GM19463 (cell line): ENCODE data around the gene HERC3.
"Not testable (repeated sequence)": the region's sequence is repeated elsewhere in the genome, so short reads cannot be mapped to it uniquely, and the experiment has no call there.

Experiments used
- ATAC-seq: cut with Tn5 transposase; IDR thresholded peaks from one replicate; pipeline ENCODE4 v1.9.1; 2021; ENCODE audit warnings: mild to moderate bottlenecking, moderate library complexity; ENCODE audit not compliant: unreplicated experiment

The HERC3 gene

DNA sequence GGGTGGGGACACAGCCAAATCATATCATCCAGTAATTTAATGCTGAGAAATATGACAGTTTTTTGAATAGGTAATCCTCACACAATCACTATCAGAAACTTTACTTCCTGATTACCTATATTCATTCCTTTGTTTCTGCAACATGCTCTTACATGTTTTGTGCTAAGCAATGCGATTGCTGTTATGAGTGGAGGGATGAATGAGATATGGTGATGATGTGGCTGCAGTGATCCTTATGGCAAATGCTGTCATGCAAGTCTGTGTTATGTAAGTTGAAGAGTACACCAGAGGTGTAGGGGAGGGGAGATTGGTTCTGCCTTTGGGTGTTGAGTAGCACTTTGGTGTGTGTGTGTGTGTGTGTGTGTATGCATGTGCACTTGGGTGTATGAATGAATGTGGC is 14.6 kb downstream of the HERC3 start:
- ATAC-seq = no peak

DNA sequence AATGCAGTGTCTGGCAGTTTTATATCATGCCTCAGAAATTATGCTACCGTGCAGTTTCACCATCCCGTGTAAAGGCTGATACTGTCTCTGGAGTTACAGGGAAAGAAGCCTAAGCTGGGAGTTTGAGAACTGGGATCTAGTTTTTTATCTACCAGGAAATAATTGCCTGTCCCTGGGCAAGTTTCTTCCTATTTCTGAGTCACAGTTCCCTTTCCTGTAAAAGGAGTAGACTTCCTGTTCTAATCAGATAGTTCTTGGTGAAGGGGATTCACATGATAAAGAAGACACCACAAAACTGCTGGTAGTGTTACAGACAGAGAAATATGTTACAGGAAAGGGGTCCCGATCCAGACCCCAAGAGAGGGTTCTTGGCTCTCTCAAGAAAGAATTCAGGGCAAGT is 17.1 kb downstream of the HERC3 start:
- no peak for ATAC-seq

DNA sequence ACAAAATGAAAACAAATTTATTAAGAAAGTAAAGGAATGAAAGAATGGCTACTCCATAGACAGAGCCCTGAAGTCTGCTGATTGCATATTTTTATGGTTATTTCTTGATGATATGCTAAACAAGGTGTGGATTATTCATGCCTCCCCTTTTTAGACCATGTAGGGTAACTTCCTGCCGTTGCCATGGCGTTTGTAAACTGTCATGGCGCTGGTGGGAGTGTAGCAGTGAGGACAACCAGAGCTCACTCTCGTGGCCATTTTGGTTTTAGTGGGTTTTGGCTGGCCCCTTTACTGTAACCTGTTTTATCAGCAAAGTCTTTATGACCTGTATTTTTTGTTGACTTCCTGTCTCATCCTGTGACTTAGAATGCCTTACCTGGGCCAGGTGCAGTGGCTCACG is 17.5 kb downstream of the HERC3 start:
- ATAC-seq = not testable (repeated sequence)

DNA sequence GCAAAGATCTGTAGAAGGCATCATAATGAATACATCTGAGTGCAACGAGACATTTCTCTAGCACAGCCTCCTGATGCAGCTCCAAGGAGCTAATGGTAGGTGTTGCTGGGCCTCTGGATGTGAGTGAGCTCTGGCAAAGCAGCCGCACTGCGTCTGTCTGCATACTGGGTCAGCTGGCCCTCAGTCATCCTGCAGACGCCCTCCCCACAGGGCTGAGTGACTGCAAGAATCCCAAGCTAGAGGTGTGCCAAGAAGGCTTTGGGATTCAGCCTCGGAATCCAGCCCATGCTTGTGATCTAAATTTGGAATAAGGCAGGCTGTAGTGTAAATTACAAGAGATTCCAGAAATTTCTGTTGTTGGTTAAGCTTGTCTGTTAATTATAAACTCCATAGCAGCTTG is 18.5 kb downstream of the HERC3 start:
- no peak for ATAC-seq

DNA sequence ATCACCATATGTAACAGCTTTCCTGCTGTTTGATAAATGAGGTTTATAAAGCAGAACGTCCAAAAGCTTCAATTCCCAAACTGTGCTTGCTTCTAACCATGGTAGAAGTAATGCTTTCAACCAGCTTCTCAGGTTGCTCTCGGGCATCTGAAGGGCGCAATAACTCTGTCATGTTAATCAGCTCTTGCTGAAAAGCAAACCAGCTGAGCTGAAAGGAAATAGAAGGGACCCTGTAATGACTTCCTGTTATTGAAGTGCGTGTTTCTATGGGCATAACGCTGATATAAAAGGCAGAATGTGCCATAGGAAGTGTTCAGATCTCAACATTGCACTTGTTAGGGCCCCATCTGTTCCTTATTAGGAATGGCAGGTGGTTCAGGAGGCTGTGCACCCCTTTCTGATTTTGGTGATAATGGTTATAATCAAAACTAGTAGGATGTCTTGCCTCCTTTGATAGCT is 21.2 kb downstream of the HERC3 start:
- no peak for ATAC-seq

DNA sequence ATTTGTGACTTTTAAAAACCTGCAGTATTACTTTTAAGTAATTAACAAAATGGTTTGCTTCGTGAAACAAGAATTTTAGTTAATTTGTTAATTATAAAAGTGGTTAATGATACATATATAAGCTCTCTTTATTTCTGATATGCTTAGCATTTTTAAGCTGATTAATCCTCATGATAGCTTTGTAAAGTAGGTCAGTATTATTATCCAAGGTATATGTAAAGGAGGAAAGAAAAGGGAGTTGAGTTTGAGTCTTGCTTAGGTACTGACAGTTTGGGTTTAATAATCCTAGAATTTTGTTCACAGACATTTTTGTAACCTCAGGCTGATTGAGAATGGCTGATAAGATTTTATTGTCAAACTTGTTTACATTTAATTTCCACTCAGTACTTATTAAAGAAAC is 21.8 kb downstream of the HERC3 start:
- ATAC-seq = no peak

DNA sequence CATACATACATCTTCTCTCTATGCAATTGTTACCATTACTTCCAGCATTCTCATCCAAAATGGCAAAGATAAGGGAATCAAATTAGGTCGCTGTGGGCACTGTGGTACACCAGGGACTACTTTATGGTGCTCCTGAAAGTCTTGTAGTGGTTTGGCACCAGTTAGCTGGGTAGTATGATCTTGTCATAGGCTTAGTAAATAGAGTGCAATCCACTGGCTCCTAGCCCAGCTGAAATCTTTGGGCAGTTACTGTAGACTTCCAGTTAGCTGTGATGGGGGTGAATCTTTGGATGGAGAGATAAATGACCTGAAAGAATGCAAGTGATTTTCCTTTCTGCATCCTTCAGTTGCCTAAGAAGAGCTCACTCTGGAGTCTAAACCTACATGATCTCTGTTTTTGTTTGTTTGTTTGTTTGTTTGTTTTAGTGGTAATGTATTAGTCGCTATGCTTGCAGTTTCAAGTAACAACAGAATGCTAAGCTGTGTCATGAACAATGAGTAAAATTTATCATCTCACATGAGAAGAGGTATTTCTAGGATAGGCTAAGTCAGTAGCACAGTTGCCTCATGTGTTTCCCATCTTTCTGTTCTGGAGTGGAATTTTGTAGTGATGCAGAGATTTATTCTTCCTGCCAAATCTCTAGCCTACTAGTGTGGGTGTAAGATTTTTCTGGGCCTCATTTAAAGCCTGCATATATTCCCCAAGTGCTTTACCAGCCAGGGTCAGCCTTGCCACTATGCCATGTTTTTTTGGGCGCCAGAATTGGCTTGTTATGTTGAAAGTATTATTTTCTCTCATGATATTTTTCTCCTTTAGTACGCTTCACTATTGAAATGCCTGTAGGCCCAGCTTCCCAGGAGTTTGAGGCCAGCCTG is 24.2 kb downstream of the HERC3 start:
- no peak for ATAC-seq

DNA sequence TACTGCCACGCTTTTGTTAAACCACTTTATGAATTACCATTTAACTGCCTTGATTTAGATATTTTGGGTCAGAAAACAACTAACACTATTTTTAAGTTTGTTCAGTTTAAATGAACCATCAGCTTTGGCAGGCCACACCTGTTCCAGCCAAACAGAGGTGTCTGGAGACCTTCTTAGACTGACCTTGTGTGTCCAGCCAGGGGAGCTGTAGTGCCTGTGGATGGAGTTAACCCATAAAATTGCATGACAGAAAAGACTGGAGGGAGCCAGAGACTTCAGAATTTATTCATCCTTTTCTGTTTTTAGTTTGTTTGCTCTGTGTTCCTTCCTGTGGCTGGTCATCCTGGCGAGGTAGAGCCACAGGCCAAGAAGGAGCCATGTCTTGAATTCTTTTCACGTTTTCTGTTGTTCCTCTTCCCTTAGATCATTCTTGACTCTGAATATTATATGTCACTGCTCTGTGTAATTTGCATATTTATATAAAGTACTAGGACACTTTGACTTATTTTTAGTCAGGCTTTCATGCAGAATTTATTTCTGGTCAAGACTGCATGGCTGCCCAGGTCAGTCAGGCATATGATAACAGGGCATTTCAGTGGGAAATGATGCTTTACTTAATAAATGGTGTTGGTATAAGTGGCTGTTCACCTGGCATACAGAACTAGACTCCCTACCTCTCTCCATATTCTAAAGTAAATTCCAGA is 26.7 kb downstream of the HERC3 start:
- ATAC-seq = no peak

DNA sequence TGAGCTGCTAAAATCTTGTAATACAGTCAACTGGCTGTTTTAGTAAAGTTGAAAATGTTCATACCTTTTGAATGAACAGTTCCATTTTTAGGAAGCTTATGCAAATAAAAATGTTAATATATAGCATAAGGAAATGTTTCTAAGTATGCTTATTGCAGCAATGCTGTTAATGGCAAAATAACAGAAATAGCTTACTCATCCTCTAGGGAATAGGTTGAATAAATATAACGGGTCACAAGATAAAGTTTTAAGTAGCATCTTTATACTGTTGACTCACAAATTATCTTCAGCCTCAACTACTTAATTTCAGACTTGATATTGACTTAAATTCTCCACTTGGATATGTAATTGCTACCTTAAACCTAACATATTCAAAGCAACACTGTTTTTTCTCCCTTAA is 27.7 kb downstream of the HERC3 start:
- no peak for ATAC-seq

DNA sequence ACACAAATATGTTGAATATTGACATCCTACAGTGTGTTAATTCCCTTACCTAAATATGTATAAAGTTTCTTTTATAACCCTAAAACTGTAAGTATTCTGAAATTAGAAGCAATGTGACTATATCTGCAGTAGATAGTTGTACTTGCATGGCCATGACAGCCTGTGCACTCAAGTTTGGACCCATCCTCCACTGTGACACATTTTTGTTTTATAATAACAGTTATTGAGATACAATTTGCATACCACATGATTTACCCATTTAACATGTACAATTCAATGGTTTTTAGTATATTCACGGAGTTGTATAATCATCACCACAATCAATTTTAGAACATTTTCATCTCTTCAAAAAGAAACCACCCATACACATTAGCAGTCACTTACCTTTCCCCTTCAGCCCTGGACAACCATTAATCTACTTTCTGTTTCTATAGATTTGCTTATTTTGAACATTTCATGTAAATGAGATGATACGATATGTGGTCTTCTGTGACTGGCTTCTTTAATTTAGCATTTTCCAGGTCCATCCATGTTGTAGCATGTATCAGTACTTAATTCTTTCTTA is 29.6 kb downstream of the HERC3 start:
- no peak for ATAC-seq

DNA sequence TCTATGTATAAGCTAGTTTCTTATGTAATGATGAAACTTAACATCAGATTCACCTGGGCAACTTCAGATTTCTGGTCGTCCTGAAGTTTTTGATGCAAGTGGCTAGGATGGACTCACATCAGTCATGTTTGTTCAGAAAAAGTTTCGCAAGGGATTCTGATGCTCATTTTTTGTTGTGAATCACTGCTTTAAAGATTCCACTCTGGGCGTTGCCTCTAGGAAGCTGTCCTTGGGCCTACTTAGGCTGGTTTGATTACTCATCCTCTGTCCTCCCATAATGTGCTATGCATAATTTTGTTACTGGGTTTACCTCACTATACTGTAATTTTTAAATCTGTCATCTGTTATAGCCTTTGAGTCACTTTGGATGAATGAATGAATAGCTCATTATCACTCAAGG is 30.8 kb downstream of the HERC3 start:
- no peak for ATAC-seq

DNA sequence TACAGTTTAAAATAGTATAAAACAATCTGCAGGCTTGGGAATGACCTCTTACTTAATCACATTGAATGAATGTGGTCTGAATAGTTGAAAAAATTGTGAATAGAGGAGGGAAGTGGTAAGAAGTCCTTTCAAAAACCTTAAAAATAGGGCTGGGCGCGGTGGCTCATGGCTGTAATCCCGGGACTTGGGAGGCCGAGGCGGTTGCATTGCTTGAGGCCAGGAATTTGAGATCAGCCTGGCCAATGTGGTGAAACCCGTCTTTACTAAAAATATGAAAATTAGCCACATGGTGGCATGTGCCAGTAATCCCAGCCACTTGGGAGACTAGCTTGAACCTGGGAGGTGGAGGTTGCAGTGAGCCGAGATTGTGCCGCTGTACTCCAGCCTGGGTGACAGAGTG is 36.5 kb downstream of the HERC3 start:
- no peak for ATAC-seq

DNA sequence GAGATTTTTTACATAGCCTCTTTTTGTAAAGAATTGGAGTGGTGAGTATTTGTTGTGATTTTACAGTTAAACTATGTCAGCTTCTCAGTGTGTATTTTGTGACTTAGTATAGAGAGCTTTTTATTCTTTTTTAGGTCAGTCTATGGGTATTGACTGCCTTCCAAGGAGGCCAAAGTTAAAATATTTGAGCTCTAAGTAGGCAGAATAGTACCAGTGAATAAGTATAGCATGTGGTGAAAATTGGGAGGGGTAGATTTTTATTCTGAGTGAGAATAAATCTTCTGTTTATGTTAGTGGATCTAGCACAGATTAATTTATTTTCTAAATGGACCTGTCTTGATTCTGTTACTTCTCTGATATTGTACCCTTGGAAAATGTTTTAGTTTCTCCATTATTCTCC is 37.5 kb downstream of the HERC3 start:
- ATAC-seq = no peak

DNA sequence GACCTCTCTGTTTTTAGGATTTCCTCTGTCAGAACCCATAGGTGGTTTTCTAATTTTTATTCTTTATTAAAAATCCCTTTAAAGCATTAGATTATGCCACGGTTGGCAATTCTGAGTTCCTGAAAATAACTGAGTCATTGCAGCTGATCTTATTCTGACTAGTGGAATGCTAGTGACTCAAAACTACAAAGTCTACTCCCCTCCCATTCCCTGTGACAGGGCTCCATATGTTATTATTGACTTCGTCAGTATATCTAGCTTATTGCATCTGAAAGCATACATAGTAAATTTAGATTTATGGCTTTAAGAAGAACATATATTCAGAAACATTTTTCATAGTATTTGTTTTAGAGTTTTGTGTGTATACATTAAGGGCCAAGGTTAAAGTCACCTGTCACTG is 38.5 kb downstream of the HERC3 start:
- no peak for ATAC-seq

DNA sequence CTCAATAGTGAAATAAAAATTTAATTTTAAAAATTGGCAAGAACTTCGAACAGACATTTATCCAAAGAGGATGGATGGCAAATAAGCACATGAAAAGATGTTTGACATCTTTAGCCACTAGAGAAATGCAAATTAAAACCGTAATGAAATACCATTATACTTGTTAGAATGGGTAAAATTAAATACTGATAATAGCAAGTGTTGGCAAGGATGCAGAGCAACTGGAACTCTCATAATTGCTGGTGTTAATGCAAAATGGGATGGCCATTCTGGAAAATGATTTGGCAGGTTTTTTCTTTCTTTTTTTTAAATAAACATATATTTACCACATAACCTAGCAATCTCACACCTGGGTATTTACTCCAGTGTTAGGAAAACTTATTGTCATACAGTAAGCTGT is 51.7 kb downstream of the HERC3 start:
- no peak for ATAC-seq

DNA sequence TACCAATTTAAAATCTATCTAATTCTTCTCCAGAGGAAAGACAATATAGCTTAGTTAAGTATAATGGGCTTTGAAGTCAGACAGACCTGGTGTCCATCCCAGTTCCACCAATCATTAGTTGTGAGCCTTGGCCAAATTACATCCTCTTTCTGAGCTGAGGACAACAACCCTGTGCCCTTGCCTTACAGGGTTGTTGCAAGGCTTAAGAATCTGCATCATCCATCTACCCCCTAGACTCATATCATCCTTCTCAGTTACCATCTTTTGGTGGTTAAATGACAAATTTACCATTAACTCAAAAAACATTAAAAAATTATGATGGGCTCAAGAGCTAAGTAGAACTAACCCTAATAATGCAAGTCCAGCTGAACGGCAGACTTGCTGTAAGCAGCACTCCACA is 53.7 kb downstream of the HERC3 start:
- no peak for ATAC-seq

DNA sequence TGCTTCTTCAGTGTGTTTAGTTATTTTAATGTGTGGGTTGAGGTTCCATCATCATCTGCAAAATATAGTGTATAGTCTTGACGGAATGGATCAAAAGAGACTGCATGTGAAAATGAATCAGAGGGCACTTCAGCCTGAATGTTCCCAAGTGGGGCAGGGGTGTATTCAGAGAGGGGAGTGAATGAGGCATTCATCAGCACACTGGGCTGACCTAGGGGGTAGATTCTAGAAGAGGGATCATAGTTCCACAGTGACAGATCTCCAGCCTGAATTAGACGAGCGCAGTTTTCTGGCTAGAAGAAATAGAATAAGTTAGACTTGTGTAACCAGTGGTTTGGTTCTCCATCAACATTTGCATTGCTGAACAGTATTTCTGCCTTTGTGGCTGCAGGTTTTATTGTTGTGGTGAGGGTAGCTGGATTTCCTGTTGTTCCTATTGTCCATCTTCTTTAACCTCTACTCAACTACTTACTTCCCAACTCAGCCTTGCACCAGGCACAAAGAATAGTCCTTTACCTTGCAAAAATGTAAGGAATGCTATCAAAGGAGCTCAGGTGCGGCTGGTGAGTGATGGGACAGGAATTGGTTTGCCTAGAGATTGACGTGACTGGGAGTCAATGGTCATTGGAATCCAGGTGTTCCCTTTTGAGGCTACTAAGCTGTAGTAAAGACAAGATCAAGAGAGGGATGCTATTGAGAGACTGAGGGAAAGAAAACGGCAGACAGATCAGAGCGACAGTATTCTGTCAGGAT is 54.4 kb downstream of the HERC3 start:
- no peak for ATAC-seq

DNA sequence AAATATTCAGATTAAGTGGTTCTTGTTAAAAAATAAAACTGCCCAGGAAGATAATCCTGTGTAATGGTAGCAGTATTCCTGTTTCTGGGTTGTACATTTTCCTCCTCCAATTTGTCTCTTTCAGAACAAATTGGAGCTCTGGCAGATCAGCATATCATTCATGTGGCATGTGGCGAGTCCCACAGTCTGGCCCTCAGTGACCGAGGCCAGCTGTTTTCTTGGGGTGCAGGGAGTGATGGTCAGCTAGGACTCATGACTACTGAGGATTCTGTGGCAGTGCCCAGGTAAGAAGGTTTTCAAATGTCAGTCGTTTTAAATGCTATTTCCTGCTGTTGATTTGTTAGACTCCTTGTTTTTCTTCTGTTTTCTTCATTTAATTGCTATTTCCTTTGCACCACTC is 57.4 kb downstream of the HERC3 start:
- ATAC-seq = no peak

DNA sequence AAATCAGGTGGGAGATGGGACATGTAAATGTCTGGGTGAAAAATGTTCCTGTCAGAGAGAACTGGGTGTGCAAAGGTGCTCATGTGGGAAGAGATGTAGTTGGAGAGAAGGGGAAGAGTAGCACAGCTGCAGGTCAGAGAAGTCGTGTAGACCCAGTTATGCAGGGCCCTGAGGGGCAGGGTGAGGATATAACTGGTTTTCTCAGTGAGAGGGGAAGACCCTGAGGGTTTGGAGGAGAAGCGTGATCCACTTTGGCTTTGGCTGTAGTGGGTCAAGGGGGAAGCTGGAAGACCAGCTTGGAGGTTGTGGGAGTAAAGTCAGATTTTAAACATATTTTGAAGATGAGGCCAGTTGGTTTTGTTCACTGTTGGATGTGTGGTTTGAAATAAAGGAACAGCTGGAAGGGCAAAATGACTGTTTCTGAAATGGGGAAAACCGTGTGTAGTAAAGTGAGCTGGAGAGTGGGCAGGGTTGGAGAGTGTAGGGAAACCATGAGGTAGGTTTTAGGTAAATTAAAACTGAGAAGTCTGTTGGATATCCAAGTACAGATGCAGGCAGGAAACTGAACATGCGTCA is 61.2 kb downstream of the HERC3 start:
- no peak for ATAC-seq

DNA sequence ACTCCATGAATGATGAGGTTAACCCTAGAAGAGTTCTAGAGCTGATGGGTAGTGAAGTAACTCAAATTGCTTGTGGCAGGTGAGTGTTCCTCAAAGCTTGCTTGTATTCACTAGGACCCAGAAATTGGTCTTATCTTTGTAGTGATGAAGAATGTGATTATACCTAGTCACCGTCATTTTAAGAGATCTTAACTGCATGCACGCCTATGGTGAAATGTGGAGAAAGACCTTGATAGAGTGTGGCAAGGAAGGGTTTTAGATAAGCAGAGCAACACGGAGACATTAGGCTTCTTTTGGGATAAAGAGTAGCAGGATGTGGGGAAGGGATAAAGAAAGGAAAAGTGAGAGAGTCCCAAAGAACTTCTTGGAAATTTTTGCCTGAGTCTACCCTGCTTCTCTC is 62.9 kb downstream of the HERC3 start:
- no peak for ATAC-seq
